SJSA1 (cell line): ENCODE results near the gene KLC4. TPM values are rescaled to one million over a fixed set of nuclear protein-coding genes. Genes with fewer than 3 reads are reported as not detected.
A peak's percentile ranks its signal among the peaks of the same experiment; 100 is the strongest.
"Not testable (repeated sequence)": the region's sequence is repeated elsewhere in the genome, so short reads cannot be mapped to it uniquely, and the experiment has no call there.

Source experiments
- DNase-seq, 2 experiments: peaks; one replicate each; pipeline ENCODE4 v3.0.0-alpha.2; 2015 to 2020; ENCODE audit warnings: low spot score in 2 of 2, low read depth in 1 of 2
- H3K27ac ChIP-seq: fragments of 250-450 bp; sonication (Bioruptor Pico); 2 replicates; pipeline ENCODE4 v1.5.1; 2020; ENCODE audit warnings: mild to moderate bottlenecking, moderate library complexity
- H3K27me3 ChIP-seq: fragments of 250-450 bp; sonication (Bioruptor Pico); replicated peaks from 2 replicates; pipeline ENCODE4 v1.5.1; 2020; ENCODE audit warnings: mild to moderate bottlenecking, moderate library complexity
- H3K36me3 ChIP-seq: fragments of 250-450 bp; sonication (Bioruptor Pico); 2 replicates; pipeline ENCODE4 v1.5.1; 2020; ENCODE audit warnings: mild to moderate bottlenecking
- H3K4me1 ChIP-seq: fragments of 250-450 bp; sonication (Bioruptor Pico); replicated peaks from 2 replicates; pipeline ENCODE4 v1.6.1; 2021; ENCODE audit warnings: mild to moderate bottlenecking
- H3K4me3 ChIP-seq: fragments of 250-450 bp; sonication (Bioruptor Pico); 2 replicates; pipeline ENCODE4 v1.5.1; 2020; ENCODE audit warnings: mild to moderate bottlenecking
- H3K9me3 ChIP-seq: fragments of 250-450 bp; sonication (Bioruptor Pico); replicated peaks from 2 replicates; pipeline ENCODE4 v1.5.1; 2020; ENCODE audit warnings: mild to moderate bottlenecking
- total RNA-seq: library from RNA; depleted of rRNA; stranded (reverse); fragments of >200 nt; shearing (Covaris generic); gene quantifications from 2 replicates; pipeline ENCODE4 v1.2.3, GENCODE V29; 2014

KLC4 gene
- total RNA-seq, 1 experiment from 2014 or later, result 10.5 TPM

DNA sequence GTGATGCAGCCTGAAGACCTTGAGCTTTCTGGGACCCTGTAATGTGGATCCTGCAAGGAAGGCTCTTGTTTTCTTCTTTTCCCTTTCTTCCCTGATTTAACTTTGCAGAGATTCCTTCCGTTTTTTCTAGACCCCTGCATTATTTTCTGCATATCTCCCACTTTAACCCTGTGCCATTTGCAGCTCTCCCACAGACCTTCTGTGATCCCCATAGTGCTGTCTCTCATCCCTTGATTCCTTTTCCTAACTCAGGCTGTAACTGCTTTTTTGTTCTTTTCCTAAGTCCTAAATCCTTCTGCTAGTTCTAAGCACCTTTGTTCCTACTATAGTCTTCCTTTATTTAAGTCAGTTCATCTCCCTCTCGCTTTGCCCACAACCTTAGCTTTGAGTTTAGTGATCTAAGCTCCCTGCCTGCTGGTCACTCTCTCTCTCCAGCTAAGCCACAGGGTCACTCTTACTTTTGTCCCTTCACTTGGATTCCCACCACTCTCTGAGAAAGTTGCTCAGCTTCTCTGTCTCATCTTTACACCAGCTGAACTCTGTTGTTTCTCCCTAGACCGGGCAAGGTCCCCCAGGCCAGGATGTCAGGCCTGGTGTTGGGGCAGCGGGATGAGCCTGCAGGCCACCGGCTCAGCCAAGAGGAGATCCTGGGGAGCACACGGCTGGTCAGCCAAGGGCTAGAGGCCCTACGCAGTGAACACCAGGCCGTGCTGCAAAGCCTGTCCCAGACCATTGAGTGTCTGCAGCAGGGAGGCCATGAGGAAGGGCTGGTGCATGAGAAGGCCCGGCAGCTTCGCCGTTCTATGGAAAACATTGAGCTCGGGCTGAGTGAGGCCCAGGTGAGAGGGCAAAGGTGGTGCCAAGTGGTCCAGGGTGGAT lies 1.6 kb downstream of the KLC4 start:
- no peak for DNase-seq
- Histone ChIP-seq H3K9me3 (no peaks in the 10 kb centered on the region), H3K36me3 (peaks cover 23% of the 10 kb centered on the region), H3K4me1 (peaks cover 14% of the 10 kb centered on the region), H3K27me3 (no peaks in the 10 kb centered on the region), H3K4me3 (no peak overlapping the region), H3K27ac (no peak overlapping the region)

DNA sequence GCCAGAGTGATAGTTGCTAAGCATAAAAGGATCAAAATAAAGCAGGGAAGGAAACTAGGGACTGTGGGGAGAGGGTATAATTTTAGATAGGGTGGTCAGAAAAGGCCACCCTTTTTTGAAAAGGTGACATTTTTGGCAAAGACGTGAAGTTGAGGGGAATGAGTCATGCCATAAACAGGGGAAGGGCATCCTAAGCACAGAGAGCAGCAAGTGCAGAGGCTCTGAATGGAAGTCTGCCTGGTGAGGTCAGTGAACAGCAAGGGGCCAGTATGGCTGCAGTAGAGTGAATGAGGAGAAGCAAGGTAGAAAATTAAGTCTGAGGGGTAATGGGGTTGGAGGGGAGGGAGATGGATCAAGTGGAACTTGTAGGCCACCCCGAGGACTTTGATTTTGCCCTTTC lies 2.4 kb downstream of the KLC4 start:
- no peaks in the 10 kb centered on the region for H3K27me3 ChIP-seq
- H3K36me3 ChIP-seq, result peaks cover 20% of the 10 kb centered on the region
- H3K9me3 ChIP-seq, result no peaks in the 10 kb centered on the region
- H3K4me1 ChIP-seq, result peaks cover 14% of the 10 kb centered on the region
- DNase-seq, result no peak
- H3K27ac ChIP-seq, result no peak overlapping the region
- no peak overlapping the region for H3K4me3 ChIP-seq

- Histone ChIP-seq H3K36me3 (peaks cover 13% of the 10 kb centered on the region), H3K4me1 (peaks cover 14% of the 10 kb centered on the region), H3K4me3 (no peak overlapping the region), H3K27me3 (no peaks in the 10 kb centered on the region), H3K9me3 (no peaks in the 10 kb centered on the region), H3K27ac (no peak overlapping the region)
- DNase-seq, result no peak
Observed at GRCh38 chr6:43062818-43063217, 3.4 kb downstream of the KLC4 start.

- no peaks in the 10 kb centered on the region for H3K27me3 ChIP-seq
- DNase-seq, result peak in 1 of 2 experiments; percentile 51
- H3K4me3 ChIP-seq, result no peak overlapping the region
- H3K36me3 ChIP-seq, result 0 out of 2 replicates have a peak, but pooled peaks cover 2% of the 10 kb centered on the region
- no peaks in the 10 kb centered on the region for H3K9me3 ChIP-seq
- H3K4me1 ChIP-seq, result no peaks in the 10 kb centered on the region; the same call in 1 of the 2 replicates
- H3K27ac ChIP-seq, result no peak overlapping the region
Observed at GRCh38 chr6:43070028-43070632, 10.7 kb downstream of the KLC4 start.

- no peak overlapping the region for H3K27ac ChIP-seq
- peaks cover 11% of the 10 kb centered on the region for H3K36me3 ChIP-seq
- no peaks in the 10 kb centered on the region for H3K9me3 ChIP-seq
- peaks cover 18% of the 10 kb centered on the region for H3K4me1 ChIP-seq
- no peak overlapping the region; the same call in 1 of the 2 replicates for H3K4me3 ChIP-seq
- H3K27me3 ChIP-seq, result no peaks in the 10 kb centered on the region
- no peak for DNase-seq
Observed at GRCh38 chr6:43074847-43075669, 15.6 kb downstream of the KLC4 start.

- H3K4me1 ChIP-seq, result peaks cover 19% of the 10 kb centered on the region
Observed at GRCh38 chr6:43075670-43076463, 16.4 kb downstream of the KLC4 start, which contains the start of gene PTK7. PTK7 (plus strand) TSS chr6:43076314; CDS start chr6:43076489, 175 bp downstream.

DNA sequence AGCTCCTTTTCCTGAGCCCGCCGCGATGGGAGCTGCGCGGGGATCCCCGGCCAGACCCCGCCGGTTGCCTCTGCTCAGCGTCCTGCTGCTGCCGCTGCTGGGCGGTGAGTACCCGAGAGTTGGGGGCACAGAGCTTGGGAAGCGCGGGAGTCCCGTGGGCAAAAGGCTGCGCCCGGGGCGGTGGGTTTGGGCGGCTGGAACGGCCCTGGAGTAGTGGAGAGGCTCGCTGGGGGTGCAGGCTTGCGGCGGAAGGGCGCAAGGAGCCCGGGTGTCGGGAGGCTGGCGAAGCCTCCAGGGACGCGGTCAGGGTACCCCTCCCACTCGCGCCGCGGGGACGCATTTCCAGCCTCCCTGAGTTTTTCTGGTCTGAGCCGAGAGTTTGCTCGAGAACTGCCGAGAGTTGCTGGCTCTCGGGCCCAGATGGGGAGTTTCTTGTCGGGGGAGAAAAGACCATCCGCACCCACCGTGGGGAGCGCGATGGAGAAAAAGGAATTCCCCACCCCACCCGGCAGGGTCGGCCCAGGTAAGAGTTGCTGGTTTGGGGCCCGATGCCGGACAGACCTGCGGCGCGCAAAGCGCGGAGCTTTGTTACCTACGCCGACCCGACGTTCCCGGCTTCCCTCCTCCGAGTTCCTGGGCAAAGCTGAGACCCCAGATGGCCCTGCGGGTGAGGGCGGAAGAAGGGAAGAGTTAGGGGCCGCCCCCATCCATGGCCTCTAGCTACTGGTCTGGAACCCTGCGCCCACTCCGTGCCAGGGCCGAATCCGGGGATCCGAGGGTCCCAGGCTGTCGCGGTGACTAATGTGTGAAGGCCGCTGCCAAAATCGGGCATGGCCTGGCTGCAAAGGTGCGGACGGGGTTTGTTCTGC lies 17.3 kb downstream of the KLC4 start:
- Histone ChIP-seq H3K9me3 (no peaks in the 10 kb centered on the region), H3K27ac (peak overlapping the region; percentile 33), H3K36me3 (peaks cover 11% of the 10 kb centered on the region), H3K4me3 (peak overlapping the region; percentile 94), H3K27me3 (no peaks in the 10 kb centered on the region), H3K4me1 (peaks cover 27% of the 10 kb centered on the region)
- peak; percentile 63 to 68 for DNase-seq

More at GRCh38 chr6:43075670-43076463, 16.4 kb downstream of the KLC4 start, which contains the start of gene PTK7:
- H3K9me3 ChIP-seq, result no peaks in the 10 kb centered on the region
- peak within 1 kb of the TSS; percentile 33 for H3K27ac ChIP-seq
- H3K4me3 ChIP-seq, result peak within 1 kb of the TSS; percentile 94
- H3K36me3 ChIP-seq, result peaks cover 11% of the 10 kb centered on the region
- DNase-seq, result peak in 1 of 2 experiments; percentile 67
- H3K27me3 ChIP-seq, result no peaks in the 10 kb centered on the region

DNA sequence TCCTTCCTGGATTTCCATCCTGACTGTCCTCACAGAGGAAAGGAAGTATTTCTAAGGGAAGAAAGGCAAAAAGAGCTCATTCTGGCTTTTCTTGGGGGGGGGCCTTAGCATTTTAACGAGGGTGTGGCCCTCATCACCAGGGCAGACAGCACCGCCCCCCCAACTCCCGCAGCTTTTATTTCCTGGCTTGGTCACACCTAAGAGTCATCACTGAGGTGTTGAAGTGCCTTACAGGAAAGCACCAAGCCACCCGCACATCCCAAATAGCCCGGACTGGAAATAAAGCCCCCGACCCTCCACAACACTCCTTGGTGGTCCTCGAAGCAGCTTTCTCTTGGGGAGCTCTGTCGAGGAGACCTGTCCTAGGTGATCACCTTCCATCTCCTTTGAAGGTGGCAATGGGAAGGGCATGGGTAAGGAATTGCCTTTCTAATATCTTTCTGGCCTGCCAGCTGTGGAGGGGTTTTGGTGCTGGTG lies 17.9 kb downstream of the KLC4 start:
- H3K9me3 ChIP-seq, result no peaks in the 10 kb centered on the region
- peaks cover 34% of the 10 kb centered on the region for H3K4me1 ChIP-seq
- H3K36me3 ChIP-seq, result peaks cover 11% of the 10 kb centered on the region
- H3K4me3 ChIP-seq, result peak overlapping the region; percentile 94
- DNase-seq, result no peak
- H3K27me3 ChIP-seq, result no peaks in the 10 kb centered on the region
- peak overlapping the region; percentile 33; the same call in 1 of the 2 replicates for H3K27ac ChIP-seq

DNA sequence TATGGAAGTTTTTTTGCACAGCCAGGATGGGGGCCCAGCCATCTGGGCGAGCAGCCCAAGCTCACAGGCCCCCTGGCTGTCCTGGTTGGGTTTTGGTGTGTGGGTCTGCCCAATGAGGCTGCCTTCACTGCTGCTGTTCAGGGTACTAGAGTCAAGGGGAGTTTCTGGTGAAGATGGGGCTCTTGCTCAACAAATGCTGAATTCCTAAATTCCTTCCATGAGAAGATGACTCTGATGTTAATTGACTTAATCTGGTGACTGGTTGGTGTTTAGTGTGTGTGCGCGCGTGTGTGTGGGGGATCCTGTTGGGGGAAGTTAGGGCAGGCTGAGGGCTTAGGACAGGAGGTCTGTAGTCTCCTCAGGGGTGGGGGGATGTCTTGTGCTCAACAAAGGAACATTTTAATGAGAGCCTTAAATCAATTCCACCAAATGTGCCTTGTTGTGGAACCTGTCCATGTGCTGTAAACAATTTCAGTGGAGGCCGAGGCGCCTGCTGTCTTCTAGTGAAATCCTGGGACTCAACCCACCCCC lies 18.6 kb downstream of the KLC4 start:
- H3K36me3 ChIP-seq, result peaks cover 11% of the 10 kb centered on the region
- no peak overlapping the region for H3K27ac ChIP-seq
- no peak overlapping the region for H3K4me3 ChIP-seq
- H3K27me3 ChIP-seq, result no peaks in the 10 kb centered on the region
- peaks cover 34% of the 10 kb centered on the region for H3K4me1 ChIP-seq
- H3K9me3 ChIP-seq, result no peaks in the 10 kb centered on the region
- DNase-seq, result no peak

DNA sequence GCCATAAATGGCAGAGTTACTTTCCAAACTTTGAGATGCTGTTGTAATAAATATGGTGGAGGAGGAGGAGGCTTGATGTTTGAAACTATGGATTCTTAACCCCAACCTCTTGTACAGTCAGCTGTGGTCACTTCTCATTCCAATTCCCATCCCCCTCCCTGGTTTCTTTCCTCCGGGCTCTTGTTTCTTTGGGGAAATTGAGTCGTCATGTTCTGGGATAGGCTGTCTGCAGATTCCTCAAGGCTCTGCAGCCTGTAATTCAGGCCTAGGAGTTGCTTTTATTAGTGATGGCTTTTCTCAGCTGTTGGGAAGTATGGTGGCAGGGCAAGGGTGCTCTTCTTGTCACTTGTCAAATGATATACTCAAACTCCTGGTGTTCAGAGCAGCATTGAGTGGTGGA lies 19.3 kb downstream of the KLC4 start:
- Histone ChIP-seq H3K9me3 (no peaks in the 10 kb centered on the region), H3K27me3 (no peaks in the 10 kb centered on the region), H3K4me3 (no peak overlapping the region), H3K4me1 (peaks cover 34% of the 10 kb centered on the region), H3K27ac (no peak overlapping the region), H3K36me3 (peaks cover 11% of the 10 kb centered on the region)
- no peak for DNase-seq

DNA sequence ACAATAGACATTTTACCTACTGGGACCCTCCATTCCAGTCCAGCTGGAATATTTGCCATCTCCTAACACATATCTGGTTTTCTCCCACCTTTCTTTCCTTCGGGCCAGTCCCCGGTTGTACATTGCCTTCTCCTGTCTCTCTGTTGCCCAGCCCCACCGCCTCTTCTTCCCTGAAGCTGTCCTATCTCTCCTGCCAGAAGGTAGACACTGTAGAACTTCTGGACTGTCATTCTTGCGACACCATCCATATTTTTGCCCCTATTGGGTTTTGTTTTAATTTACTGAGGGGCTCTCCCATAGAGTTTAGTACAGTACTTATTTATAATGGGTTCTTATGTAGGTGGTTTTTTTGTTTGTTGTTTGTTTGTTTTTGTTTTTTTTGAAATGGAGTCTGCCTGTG lies 21.6 kb downstream of the KLC4 start:
- Histone ChIP-seq H3K27me3 (no peaks in the 10 kb centered on the region), H3K9me3 (no peaks in the 10 kb centered on the region), H3K27ac (no peak overlapping the region), H3K36me3 (peaks cover 8% of the 10 kb centered on the region), H3K4me1 (peaks cover 28% of the 10 kb centered on the region), H3K4me3 (no peak overlapping the region)
- DNase-seq, result no peak

- Histone ChIP-seq H3K27ac (peak overlapping the region; percentile 30), H3K4me1 (peaks cover 27% of the 10 kb centered on the region)
- H3K4me3 ChIP-seq, H3K9me3 ChIP-seq, H3K27me3 ChIP-seq, H3K36me3 ChIP-seq: not testable (repeated sequence)
- peak; percentile 65 to 68 for DNase-seq
Observed at GRCh38 chr6:43081922-43082321, 22.5 kb downstream of the KLC4 start.
